Measurements from ENCODE around the gene CDH13.

The CDH13 gene

DNA sequence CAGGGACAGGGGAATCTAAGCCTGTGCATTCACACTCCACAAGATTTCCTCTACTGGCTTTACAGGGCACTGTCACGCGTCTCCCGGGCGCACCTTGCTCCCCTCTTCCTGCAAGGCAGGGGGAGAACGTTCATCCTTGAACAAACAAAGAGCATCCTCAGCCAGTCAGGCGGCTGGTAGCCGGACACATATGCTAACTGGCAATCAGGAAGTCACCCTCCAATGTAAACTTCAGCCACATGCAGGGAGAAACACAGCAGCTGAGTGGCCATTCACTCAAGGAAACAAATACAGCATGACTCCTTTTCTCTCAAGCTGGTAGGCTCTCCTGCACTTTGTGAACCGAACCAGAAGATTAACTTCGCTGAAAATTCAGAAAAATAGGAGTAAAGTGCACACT is 1170.2 kb downstream of the CDH13 start:
- Mint-ChIP-seq H3K36me3 (ENCODE audit: low read depth) (no peaks in the 10 kb centered on the region), H3K27ac (no peak overlapping the region), H3K4me1 (ENCODE audit: low read depth) (peaks cover 8% of the 10 kb centered on the region), H3K9me3 (no peaks in the 10 kb centered on the region), H3K4me3 (no peak overlapping the region), H3K27me3 (peaks cover 37% of the 10 kb centered on the region)
- DNase-seq, result no peak

GRCh38 chr16:83799336-83799735 is 1172.6 kb downstream of the CDH13 start:
- Mint-ChIP-seq H3K36me3 (ENCODE audit: low read depth) (no peaks in the 10 kb centered on the region), H3K4me1 (ENCODE audit: low read depth) (no peaks in the 10 kb centered on the region), H3K27me3 (peaks cover 33% of the 10 kb centered on the region), H3K9me3 (no peaks in the 10 kb centered on the region), H3K4me3 (no peak overlapping the region), H3K27ac (no peak overlapping the region)
- DNase-seq, result no peak

DNA sequence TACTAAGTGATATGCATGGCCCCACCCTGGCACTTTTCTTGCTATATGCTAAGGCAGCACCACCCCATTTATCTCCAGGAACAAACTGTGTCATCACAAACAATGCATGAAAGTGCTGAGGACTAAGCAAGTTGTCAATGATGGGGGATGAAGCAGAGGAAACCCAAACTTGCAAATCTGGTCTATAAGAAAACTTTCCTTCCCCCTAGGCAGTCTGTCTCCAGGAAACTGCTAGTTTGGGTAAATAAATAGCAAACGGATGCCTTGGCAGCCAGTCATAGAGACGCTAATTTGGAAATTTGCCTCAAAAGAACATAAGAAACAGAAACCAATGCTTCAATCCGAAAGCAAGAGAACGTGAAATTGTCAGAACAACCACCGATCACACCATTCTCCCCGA is 1175.4 kb downstream of the CDH13 start:
- Mint-ChIP-seq H3K4me1 (ENCODE audit: low read depth) (peaks cover 7% of the 10 kb centered on the region), H3K36me3 (ENCODE audit: low read depth) (no peaks in the 10 kb centered on the region), H3K9me3 (no peaks in the 10 kb centered on the region), H3K4me3 (no peak overlapping the region), H3K27ac (no peak overlapping the region), H3K27me3 (peaks cover 18% of the 10 kb centered on the region)
- DNase-seq, result no peak

- Mint-ChIP-seq H3K9me3 (no peaks in the 10 kb centered on the region), H3K4me1 (ENCODE audit: low read depth) (peaks cover 10% of the 10 kb centered on the region), H3K4me3 (no peak overlapping the region), H3K27me3 (peaks cover 18% of the 10 kb centered on the region), H3K27ac (no peak overlapping the region), H3K36me3 (ENCODE audit: low read depth) (no peaks in the 10 kb centered on the region)
- DNase-seq, result no peak
These were observed 1175.9 kb downstream of the CDH13 start for GRCh38 chr16:83802554-83803205.

GRCh38 chr16:83803811-83804210 is 1177.0 kb downstream of the CDH13 start:
- Mint-ChIP-seq H3K27me3 (peaks cover 14% of the 10 kb centered on the region), H3K4me1 (ENCODE audit: low read depth) (peaks cover 16% of the 10 kb centered on the region), H3K27ac (no peak overlapping the region), H3K36me3 (ENCODE audit: low read depth) (peaks cover 8% of the 10 kb centered on the region), H3K4me3 (no peak overlapping the region), H3K9me3 (no peaks in the 10 kb centered on the region)
- no peak for DNase-seq

GRCh38 chr16:83804366-83804765 is 1177.6 kb downstream of the CDH13 start:
- Mint-ChIP-seq H3K27ac (no peak overlapping the region), H3K36me3 (ENCODE audit: low read depth) (peaks cover 13% of the 10 kb centered on the region), H3K4me3 (no peak overlapping the region), H3K27me3 (peaks cover 10% of the 10 kb centered on the region), H3K9me3 (no peaks in the 10 kb centered on the region), H3K4me1 (ENCODE audit: low read depth) (peaks cover 20% of the 10 kb centered on the region)
- DNase-seq, result no peak

- Mint-ChIP-seq H3K4me3 (no peak overlapping the region), H3K27me3 (peaks cover 3% of the 10 kb centered on the region), H3K36me3 (ENCODE audit: low read depth) (peaks cover 30% of the 10 kb centered on the region), H3K4me1 (ENCODE audit: low read depth) (peaks cover 34% of the 10 kb centered on the region), H3K27ac (no peak overlapping the region), H3K9me3 (no peaks in the 10 kb centered on the region)
- DNase-seq, result no peak
These were observed 1179.3 kb downstream of the CDH13 start for GRCh38 chr16:83806036-83806435.

GRCh38 chr16:83806731-83807130 is 1180.0 kb downstream of the CDH13 start:
- Mint-ChIP-seq H3K4me3 (no peak overlapping the region), H3K4me1 (ENCODE audit: low read depth) (peaks cover 39% of the 10 kb centered on the region), H3K27ac (no peak overlapping the region), H3K27me3 (no peaks in the 10 kb centered on the region), H3K36me3 (ENCODE audit: low read depth) (peaks cover 37% of the 10 kb centered on the region), H3K9me3 (no peaks in the 10 kb centered on the region)
- no peak for DNase-seq

DNA sequence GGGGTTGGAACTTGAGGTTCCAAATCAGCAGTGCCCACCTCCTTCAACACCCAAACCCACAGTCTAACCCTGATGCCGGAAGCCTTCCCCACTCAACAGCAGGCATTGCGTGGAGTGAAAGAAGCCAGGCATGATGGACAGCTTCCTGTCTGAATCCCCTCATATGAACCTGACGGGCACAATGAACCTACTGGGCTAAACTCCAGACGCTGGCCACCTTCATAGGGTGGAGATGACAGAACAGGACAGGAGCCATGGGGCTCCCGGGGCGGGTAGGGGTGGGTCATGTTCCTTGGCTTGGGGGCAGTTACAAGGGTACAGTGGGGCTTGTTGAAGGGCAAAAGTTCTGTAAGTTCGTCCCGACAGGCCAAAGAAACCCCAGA is 1180.5 kb downstream of the CDH13 start:
- Mint-ChIP-seq H3K4me1 (ENCODE audit: low read depth) (peaks cover 39% of the 10 kb centered on the region), H3K4me3 (peak overlapping the region; percentile 98), H3K36me3 (ENCODE audit: low read depth) (peaks cover 42% of the 10 kb centered on the region), H3K27me3 (no peaks in the 10 kb centered on the region), H3K9me3 (no peaks in the 10 kb centered on the region), H3K27ac (peak overlapping the region; percentile 94)
- no peak for DNase-seq

DNA sequence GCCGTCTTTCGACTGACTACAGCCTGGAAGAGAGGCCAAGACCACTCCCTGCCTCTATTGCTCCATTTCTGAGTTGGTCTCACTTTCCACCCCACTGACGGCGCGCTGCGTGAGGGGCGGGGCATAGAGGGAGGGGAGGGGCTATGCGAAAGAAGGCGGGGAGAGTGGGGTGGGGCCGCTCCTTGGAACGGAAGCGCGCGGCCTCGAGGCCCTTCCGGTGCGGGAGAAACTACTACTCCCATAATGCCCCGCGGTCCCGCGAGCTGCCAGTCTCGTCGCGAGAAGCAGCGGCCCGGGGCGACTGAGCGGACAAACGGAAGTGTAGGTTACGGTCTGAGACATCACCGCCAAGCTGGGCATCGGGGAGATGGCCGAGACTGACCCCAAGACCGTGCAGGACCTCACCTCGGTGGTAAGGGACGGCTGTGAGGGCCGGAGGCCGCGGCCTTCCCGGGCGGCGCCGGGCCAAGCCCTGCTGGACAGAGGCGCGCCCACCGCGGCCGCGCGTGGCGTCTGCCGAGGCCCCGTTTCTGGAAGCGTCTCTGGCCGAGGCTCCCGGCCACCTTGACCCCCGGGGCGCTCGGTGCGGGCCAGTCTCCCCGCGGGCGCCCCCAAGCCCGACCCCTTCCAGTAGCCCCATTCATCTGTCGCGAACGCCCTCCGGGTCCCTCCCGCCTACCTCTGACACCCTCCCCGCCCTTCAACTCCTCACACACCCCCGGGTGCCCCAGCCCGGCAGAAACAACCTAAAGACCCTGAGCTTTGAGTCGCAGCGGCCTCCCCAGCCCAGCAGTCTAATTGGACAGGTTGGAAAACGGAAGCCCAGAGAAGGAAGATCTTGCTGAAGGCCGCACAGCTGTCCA is 1181.2 kb downstream of the CDH13 start, which contains the start of gene HSBP1:
Gene HSBP1 (plus strand): TSS at position 269 of the 863 bp plus-strand sequence. CDS start 99 bp downstream, at position 368.
- DNase-seq, result peak; percentile 95
- Mint-ChIP-seq H3K36me3 (ENCODE audit: low read depth) (peaks cover 49% of the 10 kb centered on the region), H3K4me1 (ENCODE audit: low read depth) (peaks cover 41% of the 10 kb centered on the region), H3K27ac (peak within 1 kb of the TSS; percentile 95), H3K4me3 (peak within 1 kb of the TSS; percentile 98), H3K9me3 (no peaks in the 10 kb centered on the region), H3K27me3 (no peaks in the 10 kb centered on the region)

- H3K27ac Mint-ChIP-seq, result peak overlapping the region; percentile 95
- DNase-seq, result no peak
- no peaks in the 10 kb centered on the region for H3K9me3 Mint-ChIP-seq
- peak overlapping the region; percentile 98 for H3K4me3 Mint-ChIP-seq
- H3K36me3 Mint-ChIP-seq (ENCODE audit: low read depth), result peaks cover 53% of the 10 kb centered on the region
- no peaks in the 10 kb centered on the region for H3K27me3 Mint-ChIP-seq
- peaks cover 42% of the 10 kb centered on the region for H3K4me1 Mint-ChIP-seq (ENCODE audit: low read depth)
These were observed 1181.8 kb downstream of the CDH13 start for GRCh38 chr16:83808573-83809014.

DNA sequence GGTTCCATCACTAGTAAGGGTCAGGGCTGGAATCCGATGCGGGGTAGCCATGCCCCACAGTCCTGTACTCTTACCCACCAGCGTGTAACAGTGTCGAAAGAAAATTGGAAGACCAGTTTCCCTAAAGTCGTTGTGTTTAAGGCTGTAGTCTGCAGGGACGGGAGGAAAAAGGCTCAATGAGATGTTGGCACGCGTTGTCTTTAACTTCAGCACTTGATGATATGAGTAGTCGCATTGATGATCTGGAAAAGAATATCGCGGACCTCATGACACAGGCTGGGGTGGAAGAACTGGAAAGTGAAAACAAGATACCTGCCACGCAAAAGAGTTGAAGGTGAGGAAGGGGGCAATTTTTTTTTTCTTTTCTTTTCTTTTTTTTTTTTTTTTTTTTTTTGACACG is 1182.3 kb downstream of the CDH13 start:
- Mint-ChIP-seq H3K4me1 (ENCODE audit: low read depth) (peaks cover 42% of the 10 kb centered on the region), H3K9me3 (no peaks in the 10 kb centered on the region), H3K36me3 (ENCODE audit: low read depth) (peaks cover 53% of the 10 kb centered on the region), H3K4me3 (peak overlapping the region; percentile 98), H3K27me3 (no peaks in the 10 kb centered on the region), H3K27ac (peak overlapping the region; percentile 95)
- DNase-seq, result no peak

- Mint-ChIP-seq H3K27ac (peak overlapping the region; percentile 76), H3K4me1 (ENCODE audit: low read depth) (peaks cover 42% of the 10 kb centered on the region)
These were observed 1184.1 kb downstream of the CDH13 start for GRCh38 chr16:83810901-83811300.

GRCh38 chr16:83813823-83814658 is 1187.3 kb downstream of the CDH13 start:
- Mint-ChIP-seq H3K36me3 (ENCODE audit: low read depth) (peaks cover 43% of the 10 kb centered on the region), H3K4me3 (no peak overlapping the region), H3K27me3 (no peaks in the 10 kb centered on the region), H3K9me3 (no peaks in the 10 kb centered on the region), H3K27ac (no peak overlapping the region), H3K4me1 (ENCODE audit: low read depth) (peaks cover 24% of the 10 kb centered on the region)
- no peak for DNase-seq

More at GRCh38 chr16:83810901-83811300, 1184.1 kb downstream of the CDH13 start:
- peaks cover 53% of the 10 kb centered on the region for H3K36me3 Mint-ChIP-seq (ENCODE audit: low read depth)
- H3K27me3 Mint-ChIP-seq, result no peaks in the 10 kb centered on the region
- DNase-seq, result no peak
- no peaks in the 10 kb centered on the region for H3K9me3 Mint-ChIP-seq
- peak overlapping the region; percentile 31 for H3K4me3 Mint-ChIP-seq

Measured in activated T-cell treated with anti-CD3 and anti-CD28 coated beads, Interleukin-2, amount 50 U/mL, for 24 hours (primary cell).